Measurements from ENCODE around the gene PDCD11. TPM values are rescaled to one million over a fixed set of nuclear protein-coding genes. Genes with fewer than 3 reads are reported as not detected.
"Not testable (repeated sequence)": the region's sequence is repeated elsewhere in the genome, so short reads cannot be mapped to it uniquely, and the experiment has no call there.

PDCD11 gene
- polyA plus RNA-seq, 2 of the 4 experiments (the other 2 are of a cell fraction), result 26.2 to 32.6 TPM

- POLR2A ChIA-PET, result no interaction called here
- Histone ChIP-seq H3K27ac (no peak overlapping the region), H3K9me3 (no peaks in the 10 kb centered on the region), H3K4me2 (no peak overlapping the region), H3K4me1 (peaks cover 19% of the 10 kb centered on the region), H3K4me3 (no peak overlapping the region)
- WGBS (ENCODE audit: missing lambda C conversion rate), result 43% methylated on average over 10 of the region's 12 CpGs
- ATAC-seq (peak; percentile 76 to 82), FAIRE-seq (peak; percentile 7), DNase-seq (ENCODE audit: low read depth in 1 of 2, low spot score in 1 of 2) (peak; percentile 78 to 88)
- TF ChIP-seq, protein P1, sequence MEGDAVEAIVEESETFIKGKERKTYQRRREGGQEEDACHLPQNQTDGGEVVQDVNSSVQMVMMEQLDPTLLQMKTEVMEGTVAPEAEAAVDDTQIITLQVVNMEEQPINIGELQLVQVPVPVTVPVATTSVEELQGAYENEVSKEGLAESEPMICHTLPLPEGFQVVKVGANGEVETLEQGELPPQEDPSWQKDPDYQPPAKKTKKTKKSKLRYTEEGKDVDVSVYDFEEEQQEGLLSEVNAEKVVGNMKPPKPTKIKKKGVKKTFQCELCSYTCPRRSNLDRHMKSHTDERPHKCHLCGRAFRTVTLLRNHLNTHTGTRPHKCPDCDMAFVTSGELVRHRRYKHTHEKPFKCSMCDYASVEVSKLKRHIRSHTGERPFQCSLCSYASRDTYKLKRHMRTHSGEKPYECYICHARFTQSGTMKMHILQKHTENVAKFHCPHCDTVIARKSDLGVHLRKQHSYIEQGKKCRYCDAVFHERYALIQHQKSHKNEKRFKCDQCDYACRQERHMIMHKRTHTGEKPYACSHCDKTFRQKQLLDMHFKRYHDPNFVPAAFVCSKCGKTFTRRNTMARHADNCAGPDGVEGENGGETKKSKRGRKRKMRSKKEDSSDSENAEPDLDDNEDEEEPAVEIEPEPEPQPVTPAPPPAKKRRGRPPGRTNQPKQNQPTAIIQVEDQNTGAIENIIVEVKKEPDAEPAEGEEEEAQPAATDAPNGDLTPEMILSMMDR (IDR thresholded peaks at IDR 0.05), result peak; percentile 68
- TF ChIP-seq ESRRA (IDR thresholded peaks at IDR 0.05; ENCODE audit: borderline replicate concordance, low read length) (no peak), HDAC2 (IDR thresholded peaks at IDR 0.05) (no peak), CHD4 (IDR thresholded peaks at IDR 0.05; ENCODE audit: borderline replicate concordance) (no peak), JUN (IDR thresholded peaks at IDR 0.05) (no peak), RAD21 (conservative IDR thresholded peaks at IDR 0.05 in 1 of 2, IDR thresholded peaks at IDR 0.05 in 1 of 2) (peak; percentile 41 to 54; a peak in 4 of 5 replicates), GATA3 (IDR thresholded peaks at IDR 0.05; ENCODE audit: borderline replicate concordance) (no peak), SMC3 (IDR thresholded peaks at IDR 0.05) (peak; percentile 52), BHLHE40 (IDR thresholded peaks at IDR 0.05; ENCODE audit: low read depth, low read length) (no peak), MAX (IDR thresholded peaks at IDR 0.05) (no peak)
- CTCF ChIA-PET, result interaction anchor here (0.8 to 1.3 kb wide), 7 partner anchors 10 to 82 kb away, joined by 3 to 6 read pairs (median 3); partner anchors contain the start of gene CALHM2
These were observed 85.6 kb downstream of the PDCD11 start for GRCh38 chr10:103481974-103482531.

DNA sequence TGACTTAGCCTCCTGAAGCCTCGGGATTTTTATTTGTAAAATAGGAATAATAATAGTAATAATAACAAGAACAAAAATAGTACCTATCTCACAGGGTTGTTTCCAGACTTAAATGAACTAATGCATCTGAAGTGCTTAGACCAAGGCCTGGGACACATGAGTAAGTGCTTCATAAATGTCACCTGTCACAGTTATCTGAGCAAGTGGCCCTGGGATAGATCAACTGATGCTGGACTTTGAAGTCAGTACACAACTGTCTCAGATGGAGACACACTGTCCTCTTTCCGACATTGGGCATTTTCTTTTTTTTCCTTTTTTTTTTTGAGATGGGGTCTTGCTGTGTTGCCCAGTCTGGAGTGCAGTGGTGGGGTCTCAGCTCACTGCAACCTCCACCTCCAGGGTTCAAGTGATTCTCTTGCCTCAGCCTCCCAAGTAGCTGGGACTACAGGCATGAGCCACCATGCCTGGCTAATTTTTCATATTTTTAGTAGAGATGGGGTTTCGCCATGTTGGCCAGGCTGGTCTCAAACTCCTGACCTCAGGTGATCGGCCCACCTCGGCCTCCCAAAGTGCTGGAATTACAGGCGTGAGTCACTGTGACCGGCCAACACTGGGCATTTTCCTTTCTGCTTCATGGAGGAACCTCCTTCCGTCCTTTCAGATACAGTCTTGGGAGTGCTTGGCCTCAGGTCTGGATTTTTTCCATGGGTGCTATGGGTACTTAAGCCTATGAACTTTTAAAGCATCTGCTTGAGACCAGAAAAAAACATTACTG lies 90.4 kb downstream of the PDCD11 start:
- ChIA-PET CTCF (interaction anchor here (0.6 to 5.0 kb wide), 22 partner anchors 7 to 569 kb away, joined by 3 to 51 read pairs (median 6); partner anchors contain the start of genes CALHM2, CNNM2 and NEURL1), POLR2A (interaction anchor here (0.6 kb wide), 1 partner anchor 86 kb away, joined by 3 read pairs; no protein-coding TSS in a partner anchor)
- H3K27ac ChIP-seq; ATAC-seq; H3K4me2 ChIP-seq; H3K4me1 ChIP-seq; FAIRE-seq; DNase-seq (ENCODE audit: low read depth in 1 of 2, low spot score in 1 of 2); H3K9me3 ChIP-seq; H3K4me3 ChIP-seq: not testable (repeated sequence)
- WGBS (ENCODE audit: missing lambda C conversion rate), result 60% methylated on average over 8 of the region's 8 CpGs

- 88% methylated on average over 2 of the region's 2 CpGs for WGBS (ENCODE audit: missing lambda C conversion rate)
- no peak overlapping the region for H3K4me3 ChIP-seq
- H3K4me2 ChIP-seq, result no peak overlapping the region
- H3K27ac ChIP-seq, result no peak overlapping the region
- TF ChIP-seq POLR2AphosphoS2 (conservative IDR thresholded peaks at IDR 0.05; ENCODE audit: low read length), result no peak
- no peak for TF ChIP-seq CHD4 (IDR thresholded peaks at IDR 0.05; ENCODE audit: borderline replicate concordance)
- H3K4me1 ChIP-seq, result peaks cover 7% of the 10 kb centered on the region
- ChIA-PET POLR2A (no interaction called here), CTCF (interaction anchor here (1.6 to 5.0 kb wide), 4 partner anchors 13 to 94 kb away, joined by 3 to 51 read pairs (median 16); no protein-coding TSS in a partner anchor)
- no peak for DNase-seq (ENCODE audit: low read depth in 1 of 2, low spot score in 1 of 2)
- ATAC-seq, result no peak
- no peaks in the 10 kb centered on the region for H3K9me3 ChIP-seq
- FAIRE-seq, result no peak
These were observed 90.9 kb downstream of the PDCD11 start for GRCh38 chr10:103487410-103487708.

DNA sequence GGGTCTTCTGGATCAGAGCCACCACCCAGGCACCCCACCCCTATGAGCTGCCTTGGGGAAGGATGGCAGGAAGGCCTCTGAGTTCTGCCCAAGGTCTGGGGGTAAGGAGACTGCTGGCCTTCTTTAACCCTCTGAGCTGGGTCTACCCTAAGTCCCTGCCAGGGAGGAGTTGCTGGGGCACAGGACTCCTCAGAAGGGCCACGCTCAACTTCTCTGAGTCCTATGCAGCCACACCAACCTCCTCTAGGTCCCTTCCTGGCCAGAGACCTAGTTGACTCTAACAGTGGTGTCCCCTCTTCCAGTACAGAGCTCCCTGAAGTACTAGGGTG lies 94.5 kb downstream of the PDCD11 start:
- peak; percentile 9 to 13; a peak in 3 of 6 replicates for ATAC-seq
- POLR2A ChIA-PET, result no interaction called here
- WGBS (ENCODE audit: missing lambda C conversion rate), result 90% methylated on average over 1 of the region's 1 CpG

More for the DNA sequence above, 94.5 kb downstream of the PDCD11 start:
- H3K4me2 ChIP-seq, result no peak overlapping the region
- CTCF ChIA-PET, result interaction anchor here (0.7 to 4.0 kb wide), 9 partner anchors 8 to 102 kb away, joined by 3 to 17 read pairs (median 3); no protein-coding TSS in a partner anchor
- FAIRE-seq, result no peak
- no peak overlapping the region for H3K27ac ChIP-seq
- peaks cover 13% of the 10 kb centered on the region for H3K4me1 ChIP-seq
- TF ChIP-seq SREBF2 (IDR thresholded peaks at IDR 0.05), result no peak
- TF ChIP-seq EHMT2 (IDR thresholded peaks at IDR 0.05; ENCODE audit: low read depth), result no peak
- H3K9me3 ChIP-seq, result no peaks in the 10 kb centered on the region
- no peak for DNase-seq (ENCODE audit: low read depth in 1 of 2, low spot score in 1 of 2)
- H3K4me3 ChIP-seq, result no peak overlapping the region
